Transverse colon (tissue), 4 donors: ENCODE data around the gene ALDOA. TPM values are rescaled to one million over a fixed set of nuclear protein-coding genes. Genes with fewer than 3 reads are reported as not detected.

Experiments used
- total RNA-seq, 4 donors: library from RNA; depleted of rRNA; stranded (reverse); fragments of >200 nt; gene quantifications; one replicate each; pipeline ENCODE4 v1.1.0, GENCODE V29; 2016

Gene ALDOA
- total RNA-seq, 4 donors from 2014 or later = 778 to 1,392 (median 1,174) TPM

Other genes with a start within 250 kb of the ALDOA start
- gene PAGR1, start 249.6 kb upstream of the ALDOA start, total RNA-seq = 10 to 100 TPM; 28.8 to 47.5 (median 32.3) TPM
- 100 to 1,000 TPM; 483 to 654 (median 553) TPM for gene MVP, start 245.3 kb upstream of the ALDOA start, total RNA-seq
- gene CDIPT, start 202.5 kb upstream of the ALDOA start, total RNA-seq = 100 to 1,000 TPM in 1 of 4 donors, 10 to 100 TPM in 3; 58.5 to 139 (median 94.5) TPM
- gene SEZ6L2, start 166.2 kb upstream of the ALDOA start, total RNA-seq = 1 to 10 TPM; 2.0 to 9.7 (median 6.3) TPM
- gene ASPHD1, start 165.3 kb upstream of the ALDOA start, total RNA-seq = 1 to 10 TPM in 2 of 4 donors, under 1 TPM in 1, not detected in 1; 0.40 to 1.2 (median 1.1) TPM
- gene KCTD13, start 139.5 kb upstream of the ALDOA start, total RNA-seq = 100 to 1,000 TPM in 1 of 4 donors, 10 to 100 TPM in 3; 40.3 to 110 (median 57.4) TPM
- gene TMEM219, start 103.7 kb upstream of the ALDOA start, total RNA-seq = 100 to 1,000 TPM; 149 to 210 (median 158) TPM
- gene TAOK2, start 91.9 kb upstream of the ALDOA start, total RNA-seq = 100 to 1,000 TPM in 1 of 4 donors, 10 to 100 TPM in 3; 54.6 to 103 (median 68.1) TPM
- gene HIRIP3, start 70.1 kb upstream of the ALDOA start, total RNA-seq = 10 to 100 TPM in 2 of 4 donors, 1 to 10 TPM in 2; 1.8 to 11.7 (median 8.8) TPM
- 10 to 100 TPM; 65.6 to 94.3 (median 73.0) TPM for gene INO80E, start 69.5 kb upstream of the ALDOA start, total RNA-seq
- 10 to 100 TPM in 1 of 4 donors, 1 to 10 TPM in 3; 7.2 to 28.8 (median 9.7) TPM for gene DOC2A, start 54.7 kb upstream of the ALDOA start, total RNA-seq
- gene C16orf92, start 42.6 kb upstream of the ALDOA start, total RNA-seq = not detected
- not detected for gene TLCD3B, start 34.5 kb upstream of the ALDOA start, total RNA-seq
- gene PPP4C, start 10.2 kb downstream of the ALDOA start, total RNA-seq = 10 to 100 TPM; 17.7 to 92.3 (median 74.3) TPM
- gene TBX6, start 26.2 kb downstream of the ALDOA start, total RNA-seq = 1 to 10 TPM in 1 of 4 donors, under 1 TPM in 1, not detected in 2; 0.82 to 2.2 TPM
- gene YPEL3, start 30.5 kb downstream of the ALDOA start, total RNA-seq = 100 to 1,000 TPM in 3 of 4 donors, 10 to 100 TPM in 1; 90.8 to 154 (median 125) TPM
- 10 to 100 TPM in 3 of 4 donors, 1 to 10 TPM in 1; 9.4 to 33.3 (median 30.4) TPM for gene GDPD3, start 47.8 kb downstream of the ALDOA start, total RNA-seq
- 100 to 1,000 TPM; 226 to 448 (median 244) TPM for gene MAPK3, start 57.5 kb downstream of the ALDOA start, total RNA-seq
- gene CORO1A, start 117.8 kb downstream of the ALDOA start, total RNA-seq = 10 to 100 TPM in 3 of 4 donors, 1 to 10 TPM in 1; 5.6 to 30.2 (median 24.0) TPM
- gene BOLA2B, start 127.9 kb downstream of the ALDOA start, total RNA-seq = 1,000 to 10,000 TPM in 1 of 4 donors, 100 to 1,000 TPM in 2, 10 to 100 TPM in 1; 39.6 to 1,391 (median 605) TPM
- gene SLX1A, start 128.1 kb downstream of the ALDOA start, total RNA-seq = 100 to 1,000 TPM; 118 to 327 (median 158) TPM
- gene SULT1A3, start 133.5 kb downstream of the ALDOA start, total RNA-seq = 100 to 1,000 TPM in 1 of 4 donors, 10 to 100 TPM in 3; 55.4 to 864 (median 58.7) TPM
- gene NPIPB13, start 182.7 kb downstream of the ALDOA start, total RNA-seq = 1 to 10 TPM; 2.4 to 6.4 (median 5.2) TPM